GM18508 (cell line): Measurements from ENCODE around the gene TNP1.

Experiments
- ATAC-seq: cut with Tn5 transposase; IDR thresholded peaks from one replicate; pipeline ENCODE4 v1.9.1; 2021; ENCODE audit warnings: moderate number of reproducible peaks; ENCODE audit not compliant: insufficient read depth, unreplicated experiment

Gene TNP1

GRCh38 chr2:216849987-216850386 is 9.9 kb downstream of the TNP1 start:
- ATAC-seq = no peak

GRCh38 chr2:216845426-216845825 is 14.4 kb downstream of the TNP1 start:
- no peak for ATAC-seq

DNA sequence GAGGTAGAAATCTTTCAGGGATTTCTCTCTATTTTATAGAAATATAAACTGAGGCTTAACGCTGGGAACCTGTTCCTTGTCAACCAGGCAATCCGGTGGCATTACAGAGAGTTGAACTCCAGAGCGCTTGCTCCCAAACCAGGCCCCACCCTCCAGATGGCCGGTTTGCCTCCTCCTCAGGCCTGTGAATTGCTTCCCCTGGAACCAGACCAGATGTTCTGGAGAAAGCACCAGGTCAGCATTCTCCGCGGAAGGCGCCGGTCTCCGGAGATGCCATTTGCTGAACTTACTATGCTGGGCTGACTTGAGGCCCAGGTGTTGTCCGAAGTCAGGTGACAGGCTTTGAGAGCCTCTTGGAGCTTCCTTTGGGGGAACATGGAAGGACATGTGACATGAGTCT is 17.2 kb downstream of the TNP1 start:
- no peak for ATAC-seq

DNA sequence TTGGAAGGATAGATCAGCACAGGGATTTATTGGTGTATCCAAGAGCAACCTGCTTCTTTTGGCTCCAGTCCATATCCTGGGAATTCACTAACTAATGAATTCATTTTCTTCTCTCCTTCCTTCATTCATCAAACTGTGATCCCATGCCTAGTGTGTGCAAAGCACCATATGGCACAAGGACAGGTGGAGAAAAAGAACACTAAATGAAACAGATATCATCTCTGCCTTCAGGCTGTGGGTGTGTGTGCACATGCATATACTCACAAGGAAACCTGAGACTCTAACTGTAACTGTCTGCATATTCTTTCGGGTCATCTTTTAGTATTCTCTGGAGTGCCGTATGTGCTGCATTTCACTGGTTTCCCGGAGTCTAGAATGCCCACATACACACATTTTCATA is 20.2 kb downstream of the TNP1 start:
- ATAC-seq = no peak

DNA sequence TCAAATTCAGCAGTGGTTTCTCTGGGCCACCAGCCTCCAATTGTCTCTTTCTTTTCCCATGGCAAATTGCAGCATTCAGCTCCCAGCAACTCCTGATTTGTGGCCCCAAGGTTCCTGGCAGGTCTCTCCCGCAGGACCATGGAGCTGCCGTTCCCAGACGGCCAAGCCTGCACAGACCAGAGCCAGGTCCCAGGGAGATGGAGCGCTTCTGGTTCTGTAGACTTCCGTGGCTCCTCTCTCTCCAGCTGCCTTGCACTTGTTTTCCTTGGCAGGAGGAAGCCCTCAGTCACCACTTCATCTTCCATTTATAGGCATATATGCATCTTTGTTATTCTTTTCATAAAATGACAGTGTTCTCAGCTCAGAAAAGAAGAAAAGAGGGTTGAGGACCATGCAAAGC is 21.7 kb downstream of the TNP1 start:
- ATAC-seq = no peak

GRCh38 chr2:216837740-216838139 is 22.1 kb downstream of the TNP1 start:
- no peak for ATAC-seq

- no peak for ATAC-seq
Measured at GRCh38 chr2:216833061-216833460, 26.8 kb downstream of the TNP1 start.

DNA sequence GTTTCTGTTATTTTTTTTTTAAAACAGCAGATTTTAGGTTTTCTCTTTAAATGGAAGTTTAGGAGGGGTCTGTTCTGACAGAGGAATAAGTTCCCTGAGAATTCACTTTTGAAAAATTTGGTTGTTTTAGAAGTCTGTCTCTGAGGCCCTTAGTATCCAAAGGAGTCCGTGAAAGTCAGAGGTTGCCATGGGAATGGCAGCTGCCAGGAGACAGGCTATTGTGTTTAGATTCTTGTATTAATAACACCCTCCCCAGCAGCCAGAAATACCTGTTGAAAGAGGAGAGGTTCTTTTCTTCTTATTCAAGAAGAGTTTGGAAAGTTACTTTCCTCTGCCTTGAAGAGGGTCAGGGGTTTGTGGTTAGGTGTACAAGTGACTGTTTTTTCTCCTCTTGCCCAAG is 29.5 kb downstream of the TNP1 start:
- ATAC-seq = no peak

DNA sequence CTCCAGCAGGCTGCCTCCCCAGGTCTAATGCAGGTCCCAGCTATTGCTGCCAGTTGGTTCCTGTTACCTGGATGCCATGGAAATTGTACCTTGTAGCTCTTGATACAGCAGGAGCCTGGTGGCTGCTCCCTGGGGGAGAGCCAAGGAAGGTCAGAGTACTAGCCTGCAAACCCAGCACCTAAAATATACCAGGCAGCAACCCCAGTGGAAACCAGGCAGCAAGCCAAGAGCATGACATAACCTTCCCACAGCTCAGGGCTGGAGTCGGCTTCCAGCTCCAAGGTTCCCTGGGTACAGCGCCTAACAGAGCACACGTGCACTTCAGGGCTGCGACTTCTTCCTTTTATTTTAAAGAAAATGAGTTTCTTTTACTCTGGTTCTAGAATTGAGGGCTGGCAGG is 30.3 kb downstream of the TNP1 start:
- no peak for ATAC-seq

DNA sequence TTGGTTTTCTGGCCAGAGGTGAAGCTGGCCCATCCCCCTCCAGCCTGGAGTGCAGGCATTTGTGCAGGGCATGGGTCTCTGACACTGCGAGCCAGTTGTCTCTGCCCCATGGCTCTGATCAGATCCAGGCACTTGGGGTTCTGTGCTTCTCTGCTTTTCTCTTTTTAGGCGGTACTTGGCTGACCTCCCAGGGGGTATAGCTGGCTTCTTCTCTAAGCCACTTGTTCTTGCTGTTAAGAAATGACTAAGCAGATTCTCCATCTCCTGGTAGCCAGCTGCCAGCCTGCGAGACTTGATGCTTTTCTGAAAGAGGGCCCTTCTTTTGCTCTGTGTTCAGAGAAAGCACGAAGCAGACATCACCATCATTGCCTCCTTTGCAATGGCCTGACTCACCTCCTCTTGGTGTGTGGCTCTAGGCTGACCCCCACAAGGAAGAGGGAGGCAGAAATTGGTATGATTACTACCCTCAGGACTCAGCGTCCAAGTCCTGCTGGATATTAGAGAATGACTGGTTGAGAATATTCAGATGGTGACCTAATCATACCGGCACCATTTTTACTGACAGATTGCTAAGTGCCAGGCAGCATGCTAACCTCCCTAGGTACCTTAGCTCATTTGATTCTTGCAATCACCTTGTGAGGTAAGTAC is 32.7 kb downstream of the TNP1 start:
- no peak for ATAC-seq

GRCh38 chr2:216822470-216822869 is 37.4 kb downstream of the TNP1 start:
- no peak for ATAC-seq

DNA sequence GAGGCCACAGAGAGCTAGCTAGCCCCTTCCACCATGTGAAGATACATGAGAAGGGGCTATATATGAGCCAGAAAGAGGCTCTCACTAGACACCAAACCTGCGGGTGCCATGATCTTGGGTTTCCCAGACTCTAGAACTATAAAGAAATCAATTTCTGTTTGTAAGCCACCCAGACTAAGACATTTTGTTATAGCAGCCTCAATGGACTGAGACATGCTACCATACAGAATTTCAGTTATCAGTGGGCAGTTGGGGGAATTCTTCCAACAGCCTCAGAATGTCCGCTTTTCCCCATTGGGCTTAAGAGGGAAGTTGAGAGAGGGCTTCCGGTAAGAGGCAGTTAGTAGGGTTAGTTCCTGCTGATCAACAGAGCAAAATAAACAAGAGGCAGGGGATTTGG is 39.2 kb downstream of the TNP1 start:
- ATAC-seq = no peak

- ATAC-seq = no peak
Measured at GRCh38 chr2:216819766-216820165, 40.1 kb downstream of the TNP1 start.

GRCh38 chr2:216819055-216819454 is 40.8 kb downstream of the TNP1 start:
- no peak for ATAC-seq

DNA sequence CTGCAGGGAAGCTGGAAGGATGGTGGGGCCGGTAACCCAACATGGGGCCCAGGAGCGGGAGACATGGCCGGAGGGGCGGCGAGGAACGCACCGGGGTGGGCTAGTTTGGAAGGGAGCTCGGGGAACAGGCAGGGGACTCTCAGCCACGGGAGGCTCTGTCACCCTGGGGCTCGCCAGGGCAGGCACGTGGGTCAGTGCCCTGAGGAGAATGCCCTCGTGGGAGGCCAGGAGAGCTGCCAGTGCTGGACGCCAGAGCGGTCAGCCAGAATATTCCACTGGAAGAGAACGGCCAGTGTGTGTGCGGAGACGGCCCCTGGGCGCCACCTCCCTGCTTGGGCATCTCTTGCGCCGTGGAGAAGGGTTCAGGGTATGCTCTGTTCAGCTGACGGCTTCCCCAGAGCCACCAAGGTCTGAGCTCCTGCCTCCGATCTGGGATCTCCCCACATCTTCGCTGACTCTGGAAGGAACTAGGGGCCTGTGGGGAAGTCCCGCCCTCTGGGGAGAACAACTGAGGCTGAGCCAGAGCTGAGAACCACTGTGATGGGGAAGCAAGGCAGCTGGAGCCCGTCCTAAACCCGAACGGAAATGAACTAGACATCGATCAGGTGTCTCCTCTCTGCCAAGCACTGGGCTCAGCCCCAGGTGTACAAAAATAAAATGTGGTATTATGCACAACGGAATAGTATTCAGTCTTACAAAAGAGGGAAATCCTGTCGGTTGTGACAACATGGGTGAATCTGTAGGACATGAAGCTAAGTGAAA is 49.3 kb downstream of the TNP1 start:
- no peak for ATAC-seq
